Measurements from ENCODE around the gene RB1. TPM values are rescaled to one million over a fixed set of nuclear protein-coding genes. Genes with fewer than 3 reads are reported as not detected.

Gene RB1
- total RNA-seq, 2 donors from 2014 or later = 42.1 to 43.7 TPM

DNA sequence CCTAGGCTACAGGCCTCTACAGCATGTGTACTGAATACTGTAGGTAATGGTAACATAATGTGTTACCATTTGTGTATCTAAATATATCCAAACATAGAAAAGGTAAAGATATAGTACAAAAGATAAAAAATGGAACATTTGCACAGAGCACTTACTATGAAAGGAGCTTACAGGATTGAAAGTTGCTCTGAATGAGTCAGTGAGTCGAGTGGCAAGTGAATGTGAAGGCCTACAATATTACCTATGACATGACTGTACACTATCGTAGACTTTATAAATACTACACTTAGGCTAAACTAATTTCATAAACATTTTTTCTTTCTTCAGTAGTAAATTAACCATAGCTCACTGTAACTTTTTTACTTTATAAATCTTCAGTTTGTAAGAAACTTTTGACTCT, 74.3 kb downstream of the RB1 start:
- TF ChIP-seq POLR2A (IDR thresholded peaks at IDR 0.05) (no peak), POLR2AphosphoS5 (IDR thresholded peaks at IDR 0.05) (no peak)
- TF ChIP-seq, protein P1, sequence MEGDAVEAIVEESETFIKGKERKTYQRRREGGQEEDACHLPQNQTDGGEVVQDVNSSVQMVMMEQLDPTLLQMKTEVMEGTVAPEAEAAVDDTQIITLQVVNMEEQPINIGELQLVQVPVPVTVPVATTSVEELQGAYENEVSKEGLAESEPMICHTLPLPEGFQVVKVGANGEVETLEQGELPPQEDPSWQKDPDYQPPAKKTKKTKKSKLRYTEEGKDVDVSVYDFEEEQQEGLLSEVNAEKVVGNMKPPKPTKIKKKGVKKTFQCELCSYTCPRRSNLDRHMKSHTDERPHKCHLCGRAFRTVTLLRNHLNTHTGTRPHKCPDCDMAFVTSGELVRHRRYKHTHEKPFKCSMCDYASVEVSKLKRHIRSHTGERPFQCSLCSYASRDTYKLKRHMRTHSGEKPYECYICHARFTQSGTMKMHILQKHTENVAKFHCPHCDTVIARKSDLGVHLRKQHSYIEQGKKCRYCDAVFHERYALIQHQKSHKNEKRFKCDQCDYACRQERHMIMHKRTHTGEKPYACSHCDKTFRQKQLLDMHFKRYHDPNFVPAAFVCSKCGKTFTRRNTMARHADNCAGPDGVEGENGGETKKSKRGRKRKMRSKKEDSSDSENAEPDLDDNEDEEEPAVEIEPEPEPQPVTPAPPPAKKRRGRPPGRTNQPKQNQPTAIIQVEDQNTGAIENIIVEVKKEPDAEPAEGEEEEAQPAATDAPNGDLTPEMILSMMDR (IDR thresholded peaks at IDR 0.05) = no peak
- no peak for DNase-seq (ENCODE audit: low spot score)
- intact Hi-C loops (cut with DNase I) = no loop called here
- Histone ChIP-seq H3K27me3 (replicated peaks; ENCODE audit: insufficient read depth) (no peaks in the 10 kb centered on the region), H3K36me3 (no peaks in the 10 kb centered on the region), H3K9me3 (no peaks in the 10 kb centered on the region), H3K4me3 (no peak overlapping the region), H3K4me1 (replicated peaks) (no peaks in the 10 kb centered on the region), H3K27ac (no peak overlapping the region)
- 93% methylated on average over 2 of the region's 2 CpGs for WGBS

DNA sequence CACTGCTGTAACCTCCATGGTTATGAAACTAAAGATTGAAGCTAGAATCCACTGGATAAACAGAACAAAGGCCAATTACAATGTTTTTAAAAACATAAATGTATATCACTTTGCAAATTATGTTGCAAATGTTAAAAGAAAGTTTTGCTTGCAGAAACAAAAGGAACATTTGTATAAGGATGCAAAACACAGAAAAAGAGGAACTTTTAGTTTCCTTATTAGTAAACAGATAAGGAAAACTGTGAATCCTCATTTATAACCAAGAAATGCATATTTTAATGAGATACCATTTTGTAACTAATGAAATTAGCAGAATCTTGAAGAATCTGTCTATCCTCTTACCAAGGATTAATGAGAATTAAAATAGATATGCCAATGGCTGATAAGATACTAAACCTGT, 77.0 kb downstream of the RB1 start:
- H3K27me3 ChIP-seq (replicated peaks; ENCODE audit: insufficient read depth) = no peaks in the 10 kb centered on the region
- no peak for DNase-seq (ENCODE audit: low spot score)
- TF ChIP-seq POLR2AphosphoS5 (IDR thresholded peaks at IDR 0.05) = no peak
- no peak overlapping the region for H3K27ac ChIP-seq
- no peaks in the 10 kb centered on the region for H3K9me3 ChIP-seq
- no peaks in the 10 kb centered on the region for H3K36me3 ChIP-seq
- intact Hi-C loops (cut with DNase I) = no loop called here
- H3K4me3 ChIP-seq = no peak overlapping the region
- H3K4me1 ChIP-seq (replicated peaks) = no peaks in the 10 kb centered on the region

DNA sequence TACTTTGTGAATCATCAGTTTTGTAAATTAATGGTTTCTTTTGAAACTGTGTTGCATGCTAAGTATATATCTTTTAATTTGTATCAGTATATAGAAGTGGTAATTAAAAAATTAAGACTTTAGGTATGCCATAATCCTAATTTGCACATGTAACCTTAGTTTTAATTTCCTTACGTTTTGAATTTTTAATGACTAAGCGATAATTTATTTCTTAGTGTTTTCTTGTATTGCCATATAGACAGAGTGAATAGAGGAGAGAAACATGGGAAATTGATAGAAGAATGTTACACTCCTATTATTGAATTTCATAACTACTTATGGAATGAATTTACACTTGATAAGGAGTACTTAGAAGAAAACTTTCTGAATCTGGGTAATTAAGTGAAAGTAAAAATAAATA, 79.8 kb downstream of the RB1 start:
- WGBS = 92% methylated on average over 2 of the region's 2 CpGs
- Histone ChIP-seq H3K27ac (no peak overlapping the region), H3K4me3 (no peak overlapping the region), H3K9me3 (no peaks in the 10 kb centered on the region), H3K4me1 (replicated peaks) (no peaks in the 10 kb centered on the region), H3K36me3 (no peaks in the 10 kb centered on the region), H3K27me3 (replicated peaks; ENCODE audit: insufficient read depth) (no peaks in the 10 kb centered on the region)
- TF ChIP-seq POLR2AphosphoS5 (IDR thresholded peaks at IDR 0.05) = no peak
- no peak for TF ChIP-seq POLR2A (IDR thresholded peaks at IDR 0.05)
- TF ChIP-seq, protein P1 (IDR thresholded peaks at IDR 0.05) = no peak
- DNase-seq (ENCODE audit: low spot score) = no peak
- intact Hi-C loops (cut with DNase I) = no loop called here

DNA sequence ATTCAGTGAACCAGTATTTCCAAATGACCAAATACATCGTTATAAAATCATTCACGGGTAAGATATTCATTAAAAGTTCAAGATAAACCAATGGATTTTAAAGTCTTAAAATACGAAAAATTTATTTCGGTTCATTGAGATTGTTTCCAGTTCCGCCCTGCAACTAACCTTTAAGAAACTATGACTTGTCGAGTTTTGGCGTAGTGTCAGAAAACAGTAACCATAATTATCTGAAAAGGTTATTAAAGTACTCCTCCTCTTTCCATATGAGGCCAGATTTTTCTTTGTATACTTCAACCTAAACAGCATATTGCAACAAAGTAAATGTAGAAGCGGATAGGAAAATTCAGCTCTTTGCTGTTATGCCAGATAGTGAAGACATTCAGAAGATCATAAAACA, 83.3 kb downstream of the RB1 start:
- TF ChIP-seq, protein P1 (IDR thresholded peaks at IDR 0.05) = no peak
- no peak for TF ChIP-seq POLR2AphosphoS5 (IDR thresholded peaks at IDR 0.05)
- no peak overlapping the region for H3K4me3 ChIP-seq
- 94% methylated on average over 8 of the region's 8 CpGs for WGBS
- intact Hi-C loops (cut with DNase I) = no loop called here
- H3K27me3 ChIP-seq (replicated peaks; ENCODE audit: insufficient read depth) = no peaks in the 10 kb centered on the region
- no peaks in the 10 kb centered on the region for H3K9me3 ChIP-seq
- DNase-seq (ENCODE audit: low spot score) = no peak
- H3K36me3 ChIP-seq = no peaks in the 10 kb centered on the region
- H3K27ac ChIP-seq = no peak overlapping the region
- H3K4me1 ChIP-seq (replicated peaks) = no peaks in the 10 kb centered on the region

DNA sequence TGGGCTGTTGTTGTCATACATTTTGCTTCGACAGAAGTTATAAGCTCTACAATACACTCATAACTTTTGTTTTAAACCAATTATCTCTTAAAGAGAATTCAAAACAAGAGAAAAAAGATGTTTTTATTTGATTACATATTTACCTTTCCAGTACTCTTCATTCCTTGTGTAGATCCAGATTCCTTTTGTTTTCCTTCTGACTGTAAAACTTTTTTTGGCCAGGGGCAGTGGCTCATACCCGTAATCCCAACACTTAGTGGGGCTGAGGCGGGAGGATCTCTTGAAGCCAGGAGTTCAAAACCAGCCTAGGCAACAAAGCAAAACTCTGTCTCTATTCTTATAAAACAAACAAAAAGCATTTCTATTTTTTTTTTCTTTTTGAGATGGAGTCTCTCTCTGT, 87.7 kb downstream of the RB1 start:
- Histone ChIP-seq H3K27me3 (replicated peaks; ENCODE audit: insufficient read depth) (no peaks in the 10 kb centered on the region), H3K4me3 (no peak overlapping the region), H3K27ac (peak overlapping the region in 1 of 2 donors; percentile 61), H3K4me1 (replicated peaks) (no peaks in the 10 kb centered on the region), H3K9me3 (no peaks in the 10 kb centered on the region), H3K36me3 (no peaks in the 10 kb centered on the region)
- TF ChIP-seq, protein P1 (IDR thresholded peaks at IDR 0.05) = no peak
- TF ChIP-seq POLR2AphosphoS5 (IDR thresholded peaks at IDR 0.05) = peak; percentile 70
- DNase-seq (ENCODE audit: low spot score) = no peak
- WGBS = 65% methylated on average over 3 of the region's 3 CpGs
- intact Hi-C loops (cut with DNase I) = no loop called here
